CD4-positive, alpha-beta T cell (primary cell): ENCODE measurements around the gene GRM5. TPM values are rescaled to one million over a fixed set of nuclear protein-coding genes. Genes with fewer than 3 reads are reported as not detected.

Experiments used
- ATAC-seq: fragments of 200-7000 bp; cut with Tn5 transposase; one replicate; pipeline ENCODE4 v1.10.0; 2022; ENCODE audit warnings: mild to moderate bottlenecking; ENCODE audit not compliant: poor library complexity
- CTCF ChIA-PET: fragments of 350-600 bp; sonication (Branson Sonifier 250); formaldehyde crosslinking; loops from one replicate; lab custom pipeline; 2021; ENCODE audit warnings: antibody characterized with exemption, inconsistent platforms; lab: Charles Lee
- POLR2A ChIA-PET: fragments of 350-600 bp; sonication (Branson Sonifier 250); formaldehyde crosslinking; loops from one replicate; lab custom pipeline; 2021; ENCODE audit warnings: antibody characterized with exemption, inconsistent platforms; lab: Charles Lee
- DNase-seq, 14 experiments: peaks; one replicate each; pipeline ENCODE4 v3.0.0-alpha.2; 2013 to 2020; ENCODE audit warnings: mixed read lengths in 2 of 14
- H3K27ac ChIP-seq, 2 donors: one replicate each; pipeline versions ENCODE4 v1.5.1 to v1.7.0; 2013; ENCODE audit warnings: low read length in 2 of 2, low read depth in 1 of 2, mild to moderate bottlenecking in 1 of 2
- H3K27me3 ChIP-seq, 2 experiments: 1 replicate in 1 of 2; 2 replicates in 1 of 2; pipeline versions ENCODE4 v1.6.1 to v1.7.0; 2013; ENCODE audit warnings: low read length in 2 of 2, control low read depth in 1 of 2, mild to moderate bottlenecking in 1 of 2, moderate library complexity in 1 of 2; ENCODE audit not compliant: insufficient read depth in 2 of 2, control insufficient read depth in 1 of 2
- H3K36me3 ChIP-seq: one replicate; pipeline ENCODE4 v1.6.1; 2013; ENCODE audit warnings: low read length, control low read depth; ENCODE audit not compliant: insufficient read depth
- H3K4me1 ChIP-seq: one replicate; pipeline ENCODE4 v1.6.1; 2013; ENCODE audit warnings: low read length, control low read depth; ENCODE audit not compliant: insufficient read depth
- H3K4me3 ChIP-seq: one replicate; pipeline ENCODE4 v1.5.1; 2013; ENCODE audit warnings: mild to moderate bottlenecking, low read length, moderate library complexity
- H3K9me3 ChIP-seq, 2 experiments: 1 replicate in 1 of 2; 2 replicates in 1 of 2; pipeline versions ENCODE4 v1.6.1 to v1.7.0; 2013; ENCODE audit warnings: low read length in 2 of 2, mild to moderate bottlenecking in 2 of 2, control low read depth in 1 of 2, moderate library complexity in 1 of 2; ENCODE audit not compliant: control insufficient read depth in 1 of 2, insufficient read depth in 1 of 2
- H3K27ac Mint-ChIP-seq: one replicate; pipeline ENCODE4 v1.8.0; 2020; ENCODE audit warnings: mixed read lengths
- H3K27me3 Mint-ChIP-seq: one replicate; pipeline ENCODE4 v1.8.0; 2021; ENCODE audit warnings: mixed read lengths
- H3K36me3 Mint-ChIP-seq: one replicate; pipeline ENCODE4 v1.8.0; 2021; ENCODE audit warnings: low read depth, mixed read lengths
- H3K4me1 Mint-ChIP-seq: one replicate; pipeline ENCODE4 v1.8.0; 2021; ENCODE audit warnings: low read depth, mixed read lengths
- H3K4me3 Mint-ChIP-seq: one replicate; pipeline ENCODE4 v1.8.0; 2020; ENCODE audit warnings: mild to moderate bottlenecking, mixed read lengths
- H3K9me3 Mint-ChIP-seq: one replicate; pipeline ENCODE4 v1.8.0; 2020; ENCODE audit warnings: mixed read lengths
- CTCF ChIP-seq: fragments of 200-600 bp; IDR thresholded peaks from one replicate; pipeline ENCODE4 v1.8.0; 2022; ENCODE audit warnings: antibody characterized with exemption, mild to moderate bottlenecking
- intact Hi-C, 2 experiments: fragments of 100-400 bp; cut with DNase I in 1 of 2; cut with micrococcal nuclease in 1 of 2; formaldehyde crosslinking; loops; one replicate each; pipeline versions ENCODE4 v1.15.1 to v1.9.0; 2023 to 2025; cut with DNase I, micrococcal nuclease
- total RNA-seq, 174 experiments: library from RNA in 2 of 174; stranded (reverse) in 2 of 174; gene quantifications; one replicate each; pipeline ENCODE4 v1.2.3 and lab custom pipeline; 2021 to 2026

Gene GRM5
- total RNA-seq, 2 experiments from 2014 or later, result not detected

- Histone ChIP-seq H3K27me3 (no peaks in the 10 kb centered on the region), H3K9me3 (no peaks in the 10 kb centered on the region), H3K27ac (no peak overlapping the region), H3K4me1 (no peaks in the 10 kb centered on the region), H3K36me3 (no peaks in the 10 kb centered on the region), H3K4me3 (no peak overlapping the region)
- Mint-ChIP-seq H3K4me3 (no peak overlapping the region), H3K9me3 (no peaks in the 10 kb centered on the region), H3K4me1 (no peaks in the 10 kb centered on the region), H3K27me3 (no peaks in the 10 kb centered on the region), H3K36me3 (no peaks in the 10 kb centered on the region), H3K27ac (no peak overlapping the region)
- no peak for ATAC-seq
- intact Hi-C loops, result no loop called here
- ChIA-PET CTCF (interaction anchor here (0.6 kb wide), 1 partner anchor 252 kb away, joined by 3 read pairs; no protein-coding TSS in a partner anchor), POLR2A (no interaction called here)
- DNase-seq, result no peak
- no peak for TF ChIP-seq CTCF
Measured at GRCh38 chr11:88569342-88569741, 496.4 kb downstream of the GRM5 start.

- H3K27ac Mint-ChIP-seq, result no peak overlapping the region
- no peaks in the 10 kb centered on the region for H3K36me3 Mint-ChIP-seq
- intact Hi-C loops, result no loop called here
- no peaks in the 10 kb centered on the region for H3K27me3 Mint-ChIP-seq
- no peaks in the 10 kb centered on the region for H3K4me1 ChIP-seq
- DNase-seq (no peak), ATAC-seq (no peak)
- no peak for TF ChIP-seq CTCF
- no peaks in the 10 kb centered on the region for H3K4me1 Mint-ChIP-seq
- H3K36me3 ChIP-seq, result no peaks in the 10 kb centered on the region
- POLR2A ChIA-PET, result no interaction called here
- H3K4me3 ChIP-seq, result no peak overlapping the region
- no peak overlapping the region for H3K27ac ChIP-seq
- no peaks in the 10 kb centered on the region for H3K9me3 ChIP-seq
- no peaks in the 10 kb centered on the region for H3K27me3 ChIP-seq
- H3K4me3 Mint-ChIP-seq, result no peak overlapping the region
- H3K9me3 Mint-ChIP-seq, result no peaks in the 10 kb centered on the region
- CTCF ChIA-PET, result no interaction called here
Measured at GRCh38 chr11:88555829-88556202, 510.0 kb downstream of the GRM5 start.

- H3K36me3 Mint-ChIP-seq, result no peaks in the 10 kb centered on the region
- no peak for ATAC-seq
- intact Hi-C loops, result no loop called here
Measured at GRCh38 chr11:88555018-88555828, 510.6 kb downstream of the GRM5 start.

More at GRCh38 chr11:88555018-88555828, 510.6 kb downstream of the GRM5 start:
- TF ChIP-seq CTCF, result no peak
- H3K27ac Mint-ChIP-seq, result no peak overlapping the region
- H3K4me3 Mint-ChIP-seq, result no peak overlapping the region
- POLR2A ChIA-PET, result no interaction called here
- H3K27me3 Mint-ChIP-seq, result no peaks in the 10 kb centered on the region
- Histone ChIP-seq H3K27ac (no peak overlapping the region), H3K36me3 (no peaks in the 10 kb centered on the region), H3K4me3 (no peak overlapping the region), H3K4me1 (no peaks in the 10 kb centered on the region), H3K27me3 (no peaks in the 10 kb centered on the region), H3K9me3 (no peaks in the 10 kb centered on the region)
- no peaks in the 10 kb centered on the region for H3K9me3 Mint-ChIP-seq
- no peak for DNase-seq
- H3K4me1 Mint-ChIP-seq, result no peaks in the 10 kb centered on the region
- CTCF ChIA-PET, result no interaction called here
